Gastroesophageal sphincter (tissue), 3 donors: ENCODE data around the gene RERE.

Experiments used
- POLR2A ChIP-seq, 2 donors: fragments of 450-650 bp; IDR thresholded peaks; one replicate each; pipeline ENCODE4 v1.6.1; 2017; ENCODE audit warnings: antibody characterized with exemption in 2 of 2, mild to moderate bottlenecking in 2 of 2, moderate library complexity in 1 of 2
- TF ChIP-seq, protein P1 (sequence below), 4 experiments: fragments of 200-600 bp in 2 of 4; fragments of 450-650 bp in 2 of 4; sonication (generic) in 1 of 4; IDR thresholded peaks; one replicate each; pipeline ENCODE4 v1.5.1; 2017 to 2019; ENCODE audit warnings: antibody characterized with exemption in 4 of 4, mild to moderate bottlenecking in 2 of 4, moderate library complexity in 2 of 4

GRCh38 chr1:8653878-8654277, 163.6 kb downstream of the RERE start:
- TF ChIP-seq POLR2A (IDR thresholded peaks at IDR 0.05) = no peak
- TF ChIP-seq, protein P1, sequence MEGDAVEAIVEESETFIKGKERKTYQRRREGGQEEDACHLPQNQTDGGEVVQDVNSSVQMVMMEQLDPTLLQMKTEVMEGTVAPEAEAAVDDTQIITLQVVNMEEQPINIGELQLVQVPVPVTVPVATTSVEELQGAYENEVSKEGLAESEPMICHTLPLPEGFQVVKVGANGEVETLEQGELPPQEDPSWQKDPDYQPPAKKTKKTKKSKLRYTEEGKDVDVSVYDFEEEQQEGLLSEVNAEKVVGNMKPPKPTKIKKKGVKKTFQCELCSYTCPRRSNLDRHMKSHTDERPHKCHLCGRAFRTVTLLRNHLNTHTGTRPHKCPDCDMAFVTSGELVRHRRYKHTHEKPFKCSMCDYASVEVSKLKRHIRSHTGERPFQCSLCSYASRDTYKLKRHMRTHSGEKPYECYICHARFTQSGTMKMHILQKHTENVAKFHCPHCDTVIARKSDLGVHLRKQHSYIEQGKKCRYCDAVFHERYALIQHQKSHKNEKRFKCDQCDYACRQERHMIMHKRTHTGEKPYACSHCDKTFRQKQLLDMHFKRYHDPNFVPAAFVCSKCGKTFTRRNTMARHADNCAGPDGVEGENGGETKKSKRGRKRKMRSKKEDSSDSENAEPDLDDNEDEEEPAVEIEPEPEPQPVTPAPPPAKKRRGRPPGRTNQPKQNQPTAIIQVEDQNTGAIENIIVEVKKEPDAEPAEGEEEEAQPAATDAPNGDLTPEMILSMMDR (IDR thresholded peaks at IDR 0.05) = no peak
